HUES64 (cell line): Measurements from ENCODE around the gene ZC3H12A.
A peak's percentile ranks its signal among the peaks of the same experiment; 100 is the strongest.
"Not testable (repeated sequence)": the region's sequence is repeated elsewhere in the genome, so short reads cannot be mapped to it uniquely, and the experiment has no call there.

ENCODE experiments used
- H3K27ac ChIP-seq: 2 replicates; pipeline ENCODE4 v1.7.0; 2013; ENCODE audit warnings: low read depth, low read length, inconsistent platforms
- H3K27me3 ChIP-seq: 2 replicates; pipeline ENCODE4 v1.6.1; 2013; ENCODE audit warnings: mild to moderate bottlenecking, low read length; ENCODE audit not compliant: insufficient read depth
- H3K36me3 ChIP-seq: 2 replicates; pipeline ENCODE4 v1.6.1; 2013; ENCODE audit warnings: mild to moderate bottlenecking, low read length; ENCODE audit not compliant: insufficient read depth
- H3K4me1 ChIP-seq: 2 replicates; pipeline ENCODE4 v1.6.1; 2013; ENCODE audit warnings: mild to moderate bottlenecking, low read length, moderate library complexity; ENCODE audit not compliant: insufficient read depth
- H3K4me3 ChIP-seq: 2 replicates; pipeline ENCODE4 v1.5.1; 2013; ENCODE audit warnings: mild to moderate bottlenecking, low read length, moderate library complexity
- H3K9ac ChIP-seq: 2 replicates; pipeline ENCODE4 v1.6.1; 2013; ENCODE audit warnings: mild to moderate bottlenecking, low read depth, low read length
- H3K9me3 ChIP-seq: 2 replicates; pipeline ENCODE4 v1.6.1; 2013; ENCODE audit warnings: low read depth, low read length; ENCODE audit not compliant: insufficient read depth
- whole genome bisulfite sequencing: fragments of 150-250, 120-280 bp; methylation state at CpG from one replicate; pipeline ENCODE4 v1.1.7; 2013; ENCODE audit warnings: missing lambda C conversion rate; 5-methylcytosine and 5-hydroxymethylcytosine counted together

ZC3H12A gene

DNA sequence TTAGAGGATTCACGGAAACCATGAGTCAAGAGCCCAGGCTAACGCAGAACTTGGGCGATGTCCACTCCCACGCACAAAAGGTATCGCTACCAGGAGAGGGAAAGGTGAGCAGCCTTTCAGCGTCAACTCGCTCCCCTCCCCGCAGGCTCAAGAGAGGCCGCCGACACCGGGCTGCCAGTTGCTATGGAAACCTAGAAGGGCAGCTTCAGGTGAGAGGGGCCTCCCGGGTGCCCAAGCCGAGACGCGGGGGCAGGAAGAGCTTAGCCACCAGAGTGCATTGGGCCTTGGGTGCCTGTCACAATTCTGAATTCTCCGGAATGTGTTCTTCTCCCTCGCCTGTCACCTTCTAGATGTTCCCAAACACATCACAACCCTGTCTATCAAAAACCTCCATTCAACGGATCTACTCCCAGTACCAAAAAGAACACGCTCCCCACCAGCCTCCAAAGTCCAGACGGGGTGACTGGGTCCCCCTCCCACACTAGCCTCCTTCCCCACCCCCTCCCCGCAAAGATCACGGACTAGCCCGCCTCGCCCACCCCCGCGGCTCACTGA, 39.5 kb downstream of the ZC3H12A start:
- H3K27ac ChIP-seq: no peak overlapping the region
- no peak overlapping the region for H3K9ac ChIP-seq
- peaks cover 25% of the 10 kb centered on the region for H3K36me3 ChIP-seq
- peaks cover 13% of the 10 kb centered on the region for H3K4me1 ChIP-seq
- no peaks in the 10 kb centered on the region for H3K9me3 ChIP-seq
- H3K27me3 ChIP-seq: peaks cover 9% of the 10 kb centered on the region
- WGBS: 4% methylated on average over 25 of the region's 26 CpGs
- peak overlapping the region; percentile 89 for H3K4me3 ChIP-seq

DNA sequence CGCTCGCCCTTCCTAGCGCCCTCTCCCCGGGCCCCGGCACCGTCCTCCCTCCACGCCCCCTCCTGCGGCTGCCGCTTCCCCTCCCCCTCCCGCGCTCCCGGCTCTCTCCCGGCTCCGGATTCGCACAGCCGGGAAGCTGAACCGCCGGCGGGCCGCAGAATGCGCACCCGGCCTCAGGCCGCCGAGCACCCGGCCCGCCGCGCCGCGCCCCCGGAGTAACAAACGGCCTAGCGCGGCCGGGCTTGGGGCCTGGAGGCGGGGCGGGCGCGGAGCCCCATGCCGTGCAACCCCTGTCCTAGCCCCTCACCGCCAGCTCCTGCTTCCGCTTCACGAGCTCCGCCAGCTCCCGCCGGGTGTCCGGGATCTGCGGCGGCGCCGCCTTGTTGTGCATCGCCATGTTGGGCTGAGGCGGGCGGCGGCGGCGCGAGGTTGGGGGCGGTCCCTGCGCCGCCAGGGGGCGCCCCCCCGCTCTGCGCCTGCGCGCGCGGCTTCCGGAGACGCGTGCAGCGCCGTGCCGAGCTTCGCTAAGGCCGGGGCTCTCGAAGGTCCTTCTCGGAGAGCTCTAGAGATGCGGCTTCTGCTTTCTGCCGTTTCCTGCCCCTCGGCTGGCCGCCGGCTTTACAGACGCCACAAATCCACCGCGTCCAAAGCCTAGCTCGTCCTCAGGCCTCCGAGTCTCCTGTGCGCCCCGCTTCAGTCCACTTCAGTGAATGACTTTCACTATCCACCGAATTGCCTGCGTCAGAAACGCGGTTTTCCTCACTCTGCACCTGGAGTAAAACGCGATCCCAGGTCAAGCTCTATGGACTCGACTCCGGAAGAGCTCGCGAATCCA, 40.2 kb downstream of the ZC3H12A start, which contains the start of gene MEAF6:
MEAF6 (minus strand) TSS at position 417 of the 835 bp plus-strand sequence; CDS start at position 397, 20 bp downstream.
- Histone ChIP-seq H3K36me3 (peaks cover 23% of the 10 kb centered on the region), H3K9ac (peak within 1 kb of the TSS; percentile 84), H3K27ac (peak within 1 kb of the TSS; percentile 90), H3K9me3 (no peaks in the 10 kb centered on the region), H3K4me1 (peaks cover 13% of the 10 kb centered on the region), H3K27me3 (peaks cover 9% of the 10 kb centered on the region), H3K4me3 (peak within 1 kb of the TSS; percentile 89)
- WGBS: under 1% methylated on average over 100 of the region's 100 CpGs

- Histone ChIP-seq H3K4me1 (peaks cover 13% of the 10 kb centered on the region), H3K9ac (peak overlapping the region; percentile 84), H3K9me3 (no peaks in the 10 kb centered on the region), H3K27ac (peak overlapping the region; percentile 90), H3K36me3 (peaks cover 23% of the 10 kb centered on the region), H3K27me3 (peaks cover 9% of the 10 kb centered on the region), H3K4me3 (peak overlapping the region; percentile 89)
- 69% methylated on average over 16 of the region's 18 CpGs for WGBS
Measured at GRCh38 chr1:37515185-37516034, 41.0 kb downstream of the ZC3H12A start.

- no peak overlapping the region for H3K9ac ChIP-seq
- WGBS: 91% methylated on average over 1 of the region's 1 CpG
- H3K4me3 ChIP-seq: no peak overlapping the region
- peaks cover 9% of the 10 kb centered on the region for H3K27me3 ChIP-seq
- peaks cover 13% of the 10 kb centered on the region for H3K4me1 ChIP-seq
- no peaks in the 10 kb centered on the region for H3K9me3 ChIP-seq
- H3K27ac ChIP-seq: no peak overlapping the region
- peaks cover 6% of the 10 kb centered on the region for H3K36me3 ChIP-seq
Measured at GRCh38 chr1:37517569-37517968, 43.2 kb downstream of the ZC3H12A start.

GRCh38 chr1:37518241-37518640, 43.9 kb downstream of the ZC3H12A start:
- peaks cover 13% of the 10 kb centered on the region for H3K4me1 ChIP-seq
- H3K9ac ChIP-seq, H3K27ac ChIP-seq, H3K27me3 ChIP-seq, H3K4me3 ChIP-seq, H3K9me3 ChIP-seq, H3K36me3 ChIP-seq: not testable (repeated sequence)
- 95% methylated on average over 24 of the region's 31 CpGs for WGBS

DNA sequence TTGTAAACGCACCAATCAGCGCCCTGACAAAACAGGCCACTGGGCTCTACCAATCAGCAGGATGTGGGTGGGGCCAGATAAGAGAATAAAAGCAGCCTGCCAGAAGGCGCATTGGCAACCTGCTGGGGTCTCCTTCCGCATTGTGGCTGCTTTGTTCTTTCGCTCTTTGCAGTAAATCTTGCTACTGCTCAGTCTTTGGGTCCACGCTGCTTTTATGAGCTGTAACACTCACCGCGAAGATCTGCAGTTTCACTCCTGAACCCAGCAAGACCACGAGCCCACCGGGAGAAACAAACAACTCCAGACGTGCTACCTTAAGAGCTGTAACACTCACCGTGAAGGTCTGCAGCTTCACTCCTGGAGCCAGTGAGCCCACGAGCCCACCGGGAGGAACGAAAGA, 44.5 kb downstream of the ZC3H12A start:
- 77% methylated on average over 15 of the region's 15 CpGs for WGBS
- H3K4me1 ChIP-seq, H3K4me3 ChIP-seq, H3K9me3 ChIP-seq, H3K27ac ChIP-seq, H3K9ac ChIP-seq, H3K27me3 ChIP-seq, H3K36me3 ChIP-seq: not testable (repeated sequence)

- peaks cover 7% of the 10 kb centered on the region for H3K4me1 ChIP-seq
- no peak overlapping the region for H3K9ac ChIP-seq
- H3K4me3 ChIP-seq: no peak overlapping the region
- no peaks in the 10 kb centered on the region for H3K9me3 ChIP-seq
- H3K27me3 ChIP-seq: peaks cover 9% of the 10 kb centered on the region
- H3K36me3 ChIP-seq: no peaks in the 10 kb centered on the region
- H3K27ac ChIP-seq: no peak overlapping the region
Measured at GRCh38 chr1:37519613-37520012, 45.2 kb downstream of the ZC3H12A start.

GRCh38 chr1:37529888-37530287, 55.5 kb downstream of the ZC3H12A start:
- not testable (repeated sequence) for H3K27ac ChIP-seq, H3K9ac ChIP-seq, H3K27me3 ChIP-seq, H3K9me3 ChIP-seq, H3K4me3 ChIP-seq, H3K36me3 ChIP-seq, H3K4me1 ChIP-seq
- 100% methylated on average over 1 of the region's 1 CpG for WGBS

DNA sequence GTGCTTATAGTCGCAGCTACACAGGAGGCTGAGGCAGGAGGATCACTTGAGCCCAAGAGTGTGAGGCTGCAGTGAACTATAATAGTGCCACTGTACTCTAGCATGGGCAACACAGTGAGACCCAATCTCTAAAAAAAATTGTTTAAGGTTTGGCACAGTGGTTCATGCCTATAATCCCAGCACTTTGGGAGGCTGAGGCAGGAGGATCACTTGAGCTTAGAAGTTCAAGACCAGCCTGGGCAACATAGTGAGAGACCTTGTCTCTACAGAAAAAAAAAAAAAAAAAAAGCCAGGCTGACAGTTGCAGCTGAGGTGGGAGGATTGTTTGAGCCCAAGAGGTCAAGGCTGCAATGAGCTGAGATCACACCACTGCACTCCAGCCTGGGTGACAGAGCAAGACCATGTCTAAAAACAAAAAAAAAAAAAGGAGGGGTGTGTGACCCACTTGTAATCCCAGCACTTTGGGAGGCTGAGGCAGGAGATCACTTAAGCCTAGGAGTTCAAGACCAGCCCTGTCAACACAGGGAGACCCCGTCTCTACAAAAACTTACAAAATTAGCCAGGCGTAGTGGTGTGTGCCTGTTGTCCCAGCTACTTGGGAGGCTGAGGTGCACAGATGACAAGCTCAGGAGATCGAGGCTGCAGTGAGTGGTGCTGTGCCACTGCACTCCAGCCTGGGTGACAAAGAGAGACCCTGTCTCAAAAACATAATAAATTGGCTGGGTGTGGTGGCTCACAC, 58.2 kb downstream of the ZC3H12A start:
- not testable (repeated sequence) for H3K9me3 ChIP-seq, H3K4me3 ChIP-seq, H3K4me1 ChIP-seq, H3K9ac ChIP-seq, H3K27me3 ChIP-seq, H3K27ac ChIP-seq
- peaks cover 25% of the 10 kb centered on the region for H3K36me3 ChIP-seq
- 97% methylated on average over 4 of the region's 4 CpGs for WGBS

DNA sequence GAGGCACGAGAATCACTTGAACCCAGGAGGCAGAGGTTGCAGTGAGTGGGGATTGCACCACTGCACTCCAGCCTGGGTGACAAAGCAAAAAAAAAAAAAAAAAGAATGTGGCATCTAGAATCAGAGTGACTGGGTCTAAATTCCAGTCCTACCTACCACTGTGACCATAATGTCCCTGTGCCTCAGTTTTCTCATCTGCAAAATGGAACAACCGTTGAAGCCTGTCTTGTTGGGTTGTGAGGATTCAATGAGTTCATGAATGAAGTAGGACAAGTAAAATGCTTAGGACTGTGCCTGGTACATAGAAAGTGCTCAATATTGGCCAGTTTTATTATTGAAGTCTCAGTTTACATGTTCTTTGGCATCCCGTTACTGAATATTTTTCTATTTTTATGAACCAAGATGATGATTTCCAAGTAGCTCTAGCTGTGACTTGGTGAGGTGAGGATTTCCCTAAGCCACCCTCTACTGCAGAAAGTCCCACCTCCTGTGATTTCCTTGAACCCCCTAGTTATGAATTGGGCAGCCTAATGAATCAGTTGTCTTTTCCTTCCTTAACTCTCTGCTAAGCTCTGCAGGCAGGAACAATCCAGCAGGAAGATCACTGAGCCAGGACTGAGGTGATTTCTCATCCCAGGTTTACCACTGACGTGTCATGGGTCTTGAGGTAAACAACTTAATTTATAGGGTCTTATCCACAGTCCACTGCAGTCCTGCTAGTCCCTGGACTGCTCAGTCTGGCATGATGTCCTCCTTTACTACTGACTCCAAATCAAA, 59.1 kb downstream of the ZC3H12A start:
- Histone ChIP-seq H3K4me3 (no peak overlapping the region), H3K9ac (no peak overlapping the region)

More for the DNA sequence above, 59.1 kb downstream of the ZC3H12A start:
- Histone ChIP-seq H3K9me3 (no peaks in the 10 kb centered on the region), H3K27ac (no peak overlapping the region), H3K36me3 (peaks cover 32% of the 10 kb centered on the region), H3K27me3 (no peaks in the 10 kb centered on the region), H3K4me1 (no peaks in the 10 kb centered on the region)
- WGBS: 93% methylated on average over 4 of the region's 4 CpGs
